D341Med (cell line): ENCODE data around the gene TNK2.
A peak's percentile ranks its signal among the peaks of the same experiment; 100 is the strongest.
"Not testable (repeated sequence)": the region's sequence is repeated elsewhere in the genome, so short reads cannot be mapped to it uniquely, and the experiment has no call there.

Experiments
- DNase-seq: peaks from one replicate; pipeline ENCODE4 v3.0.0; 2012; ENCODE audit warnings: low spot score

TNK2 gene

GRCh38 chr3:195907934-195908693 lies at the start of gene TNK2:
TSS of gene TNK2 (minus strand) at chr3:195908551. CDS start at chr3:195888588, 19,963 bp downstream.
- DNase-seq, result peak; percentile 82

GRCh38 chr3:195956577-195956976 lies 48.2 kb upstream of the TNK2 start:
- DNase-seq, result no peak

GRCh38 chr3:195955416-195955841 lies 47.1 kb upstream of the TNK2 start:
- DNase-seq, result not testable (repeated sequence)

- not testable (repeated sequence) for DNase-seq
Measured at GRCh38 chr3:195954752-195955119, 46.4 kb upstream of the TNK2 start.

- peak; percentile 89 for DNase-seq
Measured at GRCh38 chr3:195954052-195954751, 45.9 kb upstream of the TNK2 start.

GRCh38 chr3:195952590-195952989 lies 44.2 kb upstream of the TNK2 start:
- DNase-seq, result not testable (repeated sequence)

GRCh38 chr3:195951443-195952177 lies 43.3 kb upstream of the TNK2 start:
- not testable (repeated sequence) for DNase-seq

GRCh38 chr3:195950731-195951130 lies 42.4 kb upstream of the TNK2 start:
- not testable (repeated sequence) for DNase-seq

GRCh38 chr3:195950164-195950563 lies 41.8 kb upstream of the TNK2 start:
- DNase-seq, result not testable (repeated sequence)

- DNase-seq, result not testable (repeated sequence)
Measured at GRCh38 chr3:195946910-195947699, 38.8 kb upstream of the TNK2 start.

- not testable (repeated sequence) for DNase-seq
Measured at GRCh38 chr3:195941265-195941815, 33.0 kb upstream of the TNK2 start.

- not testable (repeated sequence) for DNase-seq
Measured at GRCh38 chr3:195940806-195941205, 32.5 kb upstream of the TNK2 start.

GRCh38 chr3:195939526-195940470 lies 31.4 kb upstream of the TNK2 start:
- DNase-seq, result not testable (repeated sequence)

GRCh38 chr3:195933044-195933430 lies 24.7 kb upstream of the TNK2 start:
- not testable (repeated sequence) for DNase-seq

- DNase-seq, result no peak
Measured at GRCh38 chr3:195932418-195933043, 24.2 kb upstream of the TNK2 start.

- no peak for DNase-seq
Measured at GRCh38 chr3:195931582-195932273, 23.4 kb upstream of the TNK2 start.

- no peak for DNase-seq
Measured at GRCh38 chr3:195929452-195929851, 21.1 kb upstream of the TNK2 start.

- DNase-seq, result no peak
Measured at GRCh38 chr3:195921334-195921791, 13.0 kb upstream of the TNK2 start.

GRCh38 chr3:195918176-195918575 lies 9.8 kb upstream of the TNK2 start:
- no peak for DNase-seq
